OCI-LY1 (cell line): ENCODE results near the gene RASSF5.

ENCODE experiments used
- H2AFZ ChIP-seq: fragments of 200-600 bp; sonication (generic), shearing (Covaris generic); 2 replicates; pipeline ENCODE4 v1.6.0; 2014; ENCODE audit warnings: antibody characterized with exemption, mild to moderate bottlenecking, low read length
- H3F3A ChIP-seq: fragments of 200-600 bp; sonication (generic), shearing (Covaris generic); 2 replicates; pipeline ENCODE4 v1.6.0; 2014; ENCODE audit warnings: mild to moderate bottlenecking, antibody characterized with exemption, low read length, moderate library complexity; ENCODE audit not compliant: insufficient read depth
- H3K27ac ChIP-seq: fragments of 200-600 bp; sonication (generic); 2 replicates; pipeline ENCODE4 v1.5.1; 2014; ENCODE audit warnings: low read length, mixed run types, mild to moderate bottlenecking, low read depth; ENCODE audit not compliant: poor library complexity, severe bottlenecking
- H3K27me3 ChIP-seq: fragments of 200-600 bp; sonication (generic); 2 replicates; pipeline ENCODE4 v1.6.0; 2014; ENCODE audit warnings: antibody characterized with exemption, mild to moderate bottlenecking, low read length, moderate library complexity; ENCODE audit not compliant: insufficient read depth
- H3K36me3 ChIP-seq: fragments of 200-600 bp; sonication (generic); 2 replicates; pipeline ENCODE4 v1.6.1; 2014; ENCODE audit warnings: mild to moderate bottlenecking, antibody characterized with exemption, low read length, moderate library complexity, mixed read lengths; ENCODE audit not compliant: insufficient read depth
- H3K4me1 ChIP-seq: fragments of 200-600 bp; sonication (generic); 2 replicates; pipeline ENCODE4 v1.5.1; 2014; ENCODE audit warnings: mild to moderate bottlenecking, low read length, moderate library complexity; ENCODE audit not compliant: insufficient read depth, severe bottlenecking
- H3K4me2 ChIP-seq: fragments of 200-600 bp; sonication (generic), shearing (Covaris generic); 2 replicates; pipeline ENCODE4 v1.6.1; 2014; ENCODE audit warnings: low read length
- H3K4me3 ChIP-seq: fragments of 200-600 bp; sonication (generic); 2 replicates; pipeline ENCODE4 v1.5.1; 2014; ENCODE audit warnings: low read length, low read depth, mild to moderate bottlenecking, mixed read lengths; ENCODE audit not compliant: poor library complexity, severe bottlenecking
- H3K79me2 ChIP-seq: fragments of 200-600 bp; shearing (Covaris generic); 2 replicates; pipeline ENCODE4 v1.6.1; 2016; ENCODE audit warnings: mixed run types, low read length, mixed read lengths; ENCODE audit not compliant: insufficient read depth
- H3K9ac ChIP-seq: fragments of 200-600 bp; sonication (generic), shearing (Covaris generic); 2 replicates; pipeline ENCODE4 v1.6.1; 2014; ENCODE audit warnings: mild to moderate bottlenecking, low read length, mixed read lengths
- H3K9me2 ChIP-seq: fragments of 200-600 bp; sonication (generic), shearing (Covaris generic); 2 replicates; pipeline ENCODE4 v1.6.1; 2014; ENCODE audit warnings: low read depth, mild to moderate bottlenecking, low read length, mixed read lengths
- H3K9me3 ChIP-seq: fragments of 200-600 bp; shearing (Covaris generic); 2 replicates; pipeline ENCODE4 v1.6.1; 2014; ENCODE audit warnings: low read length, mixed read lengths
- H4K20me1 ChIP-seq: fragments of 200-600 bp; sonication (generic), shearing (Covaris generic); 2 replicates; pipeline ENCODE4 v1.6.0; 2016; ENCODE audit warnings: mild to moderate bottlenecking, low read length; ENCODE audit not compliant: insufficient read depth
- EZH2 ChIP-seq: fragments of 200-600 bp; sonication (generic), shearing (Covaris generic); IDR thresholded peaks from 2 replicates; pipeline ENCODE4 v1.8.0; 2017; ENCODE audit warnings: borderline replicate concordance, mixed run types, mild to moderate bottlenecking, antibody characterized with exemption, low read length, moderate library complexity, mixed read lengths
- TF ChIP-seq, protein P1 (sequence below): fragments of 200-600 bp; sonication (generic), shearing (Covaris generic); IDR thresholded peaks from 2 replicates; pipeline ENCODE4 v1.5.1; 2017; ENCODE audit warnings: mild to moderate bottlenecking, antibody characterized with exemption, low read length, moderate library complexity, mixed read lengths

RASSF5 gene

DNA sequence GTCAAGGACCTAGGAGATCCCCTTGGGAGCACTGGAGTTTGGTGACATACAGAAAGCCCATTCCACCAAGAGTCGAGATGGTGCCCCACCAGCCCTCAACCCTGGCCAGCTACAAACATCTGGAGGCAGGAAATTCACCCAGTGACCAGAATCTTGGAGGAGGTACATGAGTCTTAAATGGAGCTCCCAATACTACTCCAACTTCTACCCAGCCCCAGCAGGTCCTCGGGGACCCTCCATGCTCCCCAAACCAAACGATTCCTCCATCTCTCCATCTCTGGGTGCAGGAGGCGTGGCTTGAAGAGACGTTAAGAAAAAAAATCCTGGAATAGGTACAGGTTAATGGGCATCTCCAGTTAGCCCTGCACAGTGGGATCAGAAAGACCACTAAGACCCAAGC lies 5.5 kb upstream of the RASSF5 start:
- Histone ChIP-seq H3F3A (no peaks in the 10 kb centered on the region), H3K9me2 (no peaks in the 10 kb centered on the region), H2AFZ (no peak overlapping the region), H3K4me3 (no peak overlapping the region), H3K4me1 (peaks cover 3% of the 10 kb centered on the region), H3K79me2 (no peaks in the 10 kb centered on the region), H4K20me1 (no peaks in the 10 kb centered on the region), H3K4me2 (no peak overlapping the region), H3K36me3 (peaks cover 6% of the 10 kb centered on the region; the same call in 1 of the 2 replicates), H3K27me3 (no peaks in the 10 kb centered on the region; the same call in 1 of the 2 replicates), H3K9me3 (no peaks in the 10 kb centered on the region), H3K9ac (no peak overlapping the region), H3K27ac (no peak overlapping the region)
- no peak for TF ChIP-seq EZH2
- TF ChIP-seq, protein P1, sequence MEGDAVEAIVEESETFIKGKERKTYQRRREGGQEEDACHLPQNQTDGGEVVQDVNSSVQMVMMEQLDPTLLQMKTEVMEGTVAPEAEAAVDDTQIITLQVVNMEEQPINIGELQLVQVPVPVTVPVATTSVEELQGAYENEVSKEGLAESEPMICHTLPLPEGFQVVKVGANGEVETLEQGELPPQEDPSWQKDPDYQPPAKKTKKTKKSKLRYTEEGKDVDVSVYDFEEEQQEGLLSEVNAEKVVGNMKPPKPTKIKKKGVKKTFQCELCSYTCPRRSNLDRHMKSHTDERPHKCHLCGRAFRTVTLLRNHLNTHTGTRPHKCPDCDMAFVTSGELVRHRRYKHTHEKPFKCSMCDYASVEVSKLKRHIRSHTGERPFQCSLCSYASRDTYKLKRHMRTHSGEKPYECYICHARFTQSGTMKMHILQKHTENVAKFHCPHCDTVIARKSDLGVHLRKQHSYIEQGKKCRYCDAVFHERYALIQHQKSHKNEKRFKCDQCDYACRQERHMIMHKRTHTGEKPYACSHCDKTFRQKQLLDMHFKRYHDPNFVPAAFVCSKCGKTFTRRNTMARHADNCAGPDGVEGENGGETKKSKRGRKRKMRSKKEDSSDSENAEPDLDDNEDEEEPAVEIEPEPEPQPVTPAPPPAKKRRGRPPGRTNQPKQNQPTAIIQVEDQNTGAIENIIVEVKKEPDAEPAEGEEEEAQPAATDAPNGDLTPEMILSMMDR = no peak

DNA sequence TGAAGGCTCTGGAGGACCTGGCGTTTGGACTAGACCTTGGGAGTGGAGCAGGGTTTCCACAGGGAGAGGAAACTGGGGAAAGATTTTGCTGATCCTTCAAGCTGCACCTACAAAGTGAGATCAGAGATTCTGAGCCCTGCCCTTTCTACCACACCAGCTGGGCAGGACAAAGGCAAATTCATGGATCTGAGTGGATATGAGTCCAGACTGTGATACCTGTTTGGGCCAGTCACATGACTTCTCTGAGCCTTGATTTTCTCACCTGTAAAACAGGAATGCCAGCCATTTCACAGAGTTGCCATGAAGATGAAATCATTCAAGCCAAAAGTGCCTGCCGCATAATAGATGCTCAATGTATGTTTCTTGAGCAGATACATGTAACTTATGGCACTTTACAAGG lies 4.9 kb upstream of the RASSF5 start:
- H2AFZ ChIP-seq = no peak overlapping the region
- no peaks in the 10 kb centered on the region for H3K9me2 ChIP-seq
- TF ChIP-seq EZH2 = no peak
- TF ChIP-seq, protein P1 = no peak
- no peaks in the 10 kb centered on the region for H3F3A ChIP-seq
- H4K20me1 ChIP-seq = no peaks in the 10 kb centered on the region
- no peak overlapping the region for H3K9ac ChIP-seq
- no peak overlapping the region for H3K4me2 ChIP-seq
- no peak overlapping the region for H3K4me3 ChIP-seq
- no peaks in the 10 kb centered on the region for H3K79me2 ChIP-seq
- H3K27me3 ChIP-seq = no peaks in the 10 kb centered on the region; the same call in 1 of the 2 replicates
- H3K27ac ChIP-seq = no peak overlapping the region
- no peaks in the 10 kb centered on the region for H3K9me3 ChIP-seq
- H3K36me3 ChIP-seq = peaks cover 6% of the 10 kb centered on the region; the same call in 1 of the 2 replicates
- peaks cover 8% of the 10 kb centered on the region for H3K4me1 ChIP-seq

DNA sequence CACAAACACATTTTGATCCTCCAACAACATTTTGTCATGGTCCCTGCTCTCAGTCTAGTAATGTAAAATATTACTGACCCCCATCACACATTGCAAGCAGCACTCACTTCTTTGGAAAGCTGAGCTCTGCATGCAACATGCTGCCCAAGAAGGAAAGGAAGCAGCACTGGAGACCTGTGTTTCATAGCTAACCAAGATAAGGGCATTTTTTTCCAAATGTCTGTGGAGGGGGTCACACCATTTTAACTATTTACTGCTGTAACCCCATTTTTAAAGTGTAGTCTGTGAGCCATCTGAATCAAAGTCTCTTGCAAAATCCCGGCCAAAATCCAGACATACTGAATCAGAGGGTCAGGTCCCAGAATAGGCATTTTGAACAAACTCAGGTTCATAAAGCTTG lies 4.5 kb upstream of the RASSF5 start:
- Histone ChIP-seq H3K4me1 (peaks cover 12% of the 10 kb centered on the region), H3K9me3 (no peaks in the 10 kb centered on the region), H3F3A (no peaks in the 10 kb centered on the region), H3K79me2 (no peaks in the 10 kb centered on the region), H3K4me3 (no peak overlapping the region), H3K9ac (no peak overlapping the region), H4K20me1 (no peaks in the 10 kb centered on the region), H3K4me2 (no peak overlapping the region), H2AFZ (no peak overlapping the region), H3K36me3 (peaks cover 6% of the 10 kb centered on the region; the same call in 1 of the 2 replicates), H3K27me3 (no peaks in the 10 kb centered on the region; the same call in 1 of the 2 replicates), H3K27ac (no peak overlapping the region), H3K9me2 (no peaks in the 10 kb centered on the region)
- TF ChIP-seq, protein P1 = no peak
- TF ChIP-seq EZH2 = no peak
